NT2/D1 (cell line): ENCODE results near the gene MYMX.

Experiments used
- YY1 ChIP-seq: IDR thresholded peaks from 2 replicates; pipeline ENCODE4 v1.6.1; 2011; ENCODE audit not compliant: insufficient read length, insufficient read depth
- ZNF274 ChIP-seq: IDR thresholded peaks from 2 replicates; pipeline ENCODE4 v1.6.1; 2011; ENCODE audit warnings: mild to moderate bottlenecking, low read depth, low read length

DNA sequence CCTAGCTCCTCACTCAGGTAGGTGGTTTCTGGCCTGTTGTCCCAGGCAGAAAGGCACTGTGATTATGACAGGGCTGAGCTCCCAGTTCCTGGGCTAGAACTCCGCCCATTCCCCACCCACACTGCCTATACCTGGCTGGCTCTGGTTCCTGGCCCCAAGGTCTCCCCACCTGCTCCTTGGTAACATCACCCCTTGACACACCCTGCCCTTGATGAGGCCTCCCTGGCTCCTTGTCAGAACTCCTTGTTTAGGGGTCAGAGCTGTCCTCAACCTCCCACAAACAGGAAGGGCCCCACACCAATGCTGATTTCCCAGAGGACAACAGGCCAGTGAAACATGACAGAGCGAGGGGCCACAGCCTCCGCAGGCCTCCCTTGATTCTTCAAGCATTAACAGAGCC is 15.5 kb upstream of the MYMX start:
- no peak for TF ChIP-seq ZNF274
- TF ChIP-seq YY1 = no peak
